ENCODE results near the gene ERFE. TPM values are rescaled to one million over a fixed set of nuclear protein-coding genes. Genes with fewer than 3 reads are reported as not detected.

ERFE gene
- total and polyA plus RNA-seq, 2 of the 13 experiments (the other 11 are each of a cell fraction or from before 2014, with no cell fraction given): 0.09 TPM; not detected in 1

DNA sequence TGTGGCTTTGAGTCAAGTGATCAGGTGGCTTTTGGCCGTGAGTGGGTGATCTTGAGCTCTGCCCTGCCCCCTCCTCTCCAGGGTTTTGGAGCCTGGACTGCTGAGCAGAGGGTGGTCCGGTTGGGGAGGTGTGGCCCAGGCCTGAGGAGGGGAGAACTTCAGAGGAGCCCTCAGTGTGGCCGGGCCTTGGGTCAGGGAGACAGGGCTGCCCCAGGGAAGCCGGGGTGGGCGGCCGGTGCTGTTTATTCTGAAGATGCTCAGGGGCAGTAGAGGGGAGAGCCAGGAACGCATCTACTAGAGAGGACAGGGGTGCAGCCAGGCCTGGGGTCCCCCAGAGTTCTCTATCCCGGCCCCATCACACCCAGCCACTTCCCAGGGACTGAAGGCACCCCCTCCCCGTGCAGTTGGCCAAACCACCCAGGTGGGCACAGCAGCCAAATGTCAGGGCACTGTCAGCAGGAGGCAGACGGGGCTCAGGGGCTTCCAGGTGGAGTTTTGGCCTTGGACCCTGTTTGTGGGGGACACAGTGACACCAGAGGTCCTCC is 963 bp downstream of the ERFE start:
- no TSS peak for BruUV-seq (replicated peaks)
- no peak for DNase-seq (ENCODE audit: low spot score)
- peaks cover 24% of the 10 kb centered on the region for H3K4me1 ChIP-seq (ENCODE audit: insufficient read depth, low read length)
- no peaks in the 10 kb centered on the region for H3K9me3 ChIP-seq (ENCODE audit: low read length)
- 39% methylated on average over 3 of the region's 10 CpGs for WGBS (ENCODE audit: low lambda C conversion rate)
- H3K9ac ChIP-seq (ENCODE audit: insufficient read depth, low read depth, low read length): no peak overlapping the region
- in situ Hi-C loops (cut with HindIII; ENCODE audit: extremely low pct_ligation_motif_present, low pct_unique_long_range_greater_than_20kb) (no loop called here), intact Hi-C loops (cut with micrococcal nuclease; ENCODE audit: unreplicated experiment) (loop anchor here (2.0 kb wide), 1 partner anchor 97 kb away; no protein-coding TSS in a partner anchor)
- no peak for FAIRE-seq
- H3K4me2 ChIP-seq (ENCODE audit: low read depth, low read length): peak overlapping the region; percentile 83
- TF ChIP-seq AGO1 (IDR thresholded peaks at IDR 0.05; ENCODE audit: low read depth, low read length, poor library complexity, severe bottlenecking): no peak
- 0 out of 2 replicates have a peak, but pooled peaks have one; percentile 24 for TF ChIP-seq ZNF556 (CRISPR knock-in tag; IDR thresholded peaks at IDR 0.05; ENCODE audit: borderline replicate concordance)
- TF ChIP-seq SALL1 (CRISPR knock-in tag; IDR thresholded peaks at IDR 0.05): 0 out of 2 replicates have a peak, but pooled peaks have one; percentile 5
- no peak for TF ChIP-seq RARG (CRISPR knock-in tag; IDR thresholded peaks at IDR 0.05; ENCODE audit: low read depth)
- TF ChIP-seq, protein P1, sequence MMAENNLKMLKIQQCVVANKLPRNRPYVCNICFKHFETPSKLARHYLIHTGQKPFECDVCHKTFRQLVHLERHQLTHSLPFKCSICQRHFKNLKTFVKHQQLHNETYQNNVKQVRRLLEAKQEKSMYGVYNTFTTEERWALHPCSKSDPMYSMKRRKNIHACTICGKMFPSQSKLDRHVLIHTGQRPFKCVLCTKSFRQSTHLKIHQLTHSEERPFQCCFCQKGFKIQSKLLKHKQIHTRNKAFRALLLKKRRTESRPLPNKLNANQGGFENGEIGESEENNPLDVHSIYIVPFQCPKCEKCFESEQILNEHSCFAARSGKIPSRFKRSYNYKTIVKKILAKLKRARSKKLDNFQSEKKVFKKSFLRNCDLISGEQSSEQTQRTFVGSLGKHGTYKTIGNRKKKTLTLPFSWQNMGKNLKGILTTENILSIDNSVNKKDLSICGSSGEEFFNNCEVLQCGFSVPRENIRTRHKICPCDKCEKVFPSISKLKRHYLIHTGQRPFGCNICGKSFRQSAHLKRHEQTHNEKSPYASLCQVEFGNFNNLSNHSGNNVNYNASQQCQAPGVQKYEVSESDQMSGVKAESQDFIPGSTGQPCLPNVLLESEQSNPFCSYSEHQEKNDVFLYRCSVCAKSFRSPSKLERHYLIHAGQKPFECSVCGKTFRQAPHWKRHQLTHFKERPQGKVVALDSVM (CRISPR knock-in tag; IDR thresholded peaks at IDR 0.05): 0 out of 2 replicates have a peak, but pooled peaks have one; percentile 13
- TF ChIP-seq EZH2 (conservative IDR thresholded peaks at IDR 0.05; ENCODE audit: low read depth, low read length): peak; percentile 75; the same call in 1 of the 2 replicates
- TF ChIP-seq RXRB (CRISPR knock-in tag; IDR thresholded peaks at IDR 0.05; ENCODE audit: borderline replicate concordance): no peak
- no peak for TF ChIP-seq GATAD1 (CRISPR knock-in tag; IDR thresholded peaks at IDR 0.05)
- no peaks in the 10 kb centered on the region for H3K36me3 ChIP-seq (replicated peaks in 1 of 2; ENCODE audit: control insufficient read depth in 1 of 2, insufficient read depth in 2 of 2, low read length in 2 of 2)
- H3K27ac ChIP-seq (ENCODE audit: extremely low read length, insufficient read depth, low read length): no peak overlapping the region
- peak overlapping the region in 2 of 3 experiments; percentile 36 to 60; a peak in 4 of 6 replicates for H3K4me3 ChIP-seq (replicated peaks in 1 of 3; ENCODE audit: insufficient read depth in 1 of 3, low read depth in 2 of 3, low read length in 3 of 3)
- H3K79me2 ChIP-seq (ENCODE audit: insufficient read depth, low read length): no peaks in the 10 kb centered on the region
- H2AFZ ChIP-seq (ENCODE audit: low read length): no peak overlapping the region
- no peaks in the 10 kb centered on the region for H4K20me1 ChIP-seq (ENCODE audit: insufficient read depth, low read length)
- H3K27me3 ChIP-seq (ENCODE audit: control insufficient read depth in 1 of 2, insufficient read depth in 2 of 2, low read length in 2 of 2): peaks cover 38 to 85% of the 10 kb centered on the region in 2 experiments
- ChIA-PET POLR2A (no interaction called here), CTCF (ENCODE audit: low intra/inter-chr PET ratio, low total read pairs) (interaction anchor here (1.3 to 2.3 kb wide), 3 partner anchors 97 to 236 kb away, joined by 6 to 7 read pairs (median 6); no protein-coding TSS in a partner anchor)
- no peak for ATAC-seq

All from HepG2 (cell line).